Endodermal cell (in vitro differentiated cells): Measurements from ENCODE around the gene SSBP2. TPM values are rescaled to one million over a fixed set of nuclear protein-coding genes. Genes with fewer than 3 reads are reported as not detected.
"Not testable (repeated sequence)": the region's sequence is repeated elsewhere in the genome, so short reads cannot be mapped to it uniquely, and the experiment has no call there.

Experiments
- DNase-seq: peaks from one replicate; pipeline ENCODE4 v3.0.0-alpha.2; 2017
- H3K27ac ChIP-seq: 2 replicates; pipeline ENCODE4 v1.5.1; 2013; ENCODE audit warnings: mild to moderate bottlenecking, low read depth, low read length, moderate library complexity
- H3K27me3 ChIP-seq: 2 replicates; pipeline ENCODE4 v1.6.1; 2013; ENCODE audit warnings: mild to moderate bottlenecking, low read length, moderate library complexity; ENCODE audit not compliant: insufficient read depth, control insufficient read depth, poor library complexity, severe bottlenecking
- H3K36me3 ChIP-seq: 2 replicates; pipeline ENCODE4 v1.7.0; 2013; ENCODE audit warnings: mild to moderate bottlenecking, low read length, moderate library complexity; ENCODE audit not compliant: control insufficient read depth, insufficient read depth
- H3K4me1 ChIP-seq: one replicate; pipeline ENCODE4 v1.7.0; 2013; ENCODE audit warnings: low read length; ENCODE audit not compliant: control insufficient read depth, insufficient read depth
- H3K4me3 ChIP-seq: 2 replicates; pipeline ENCODE4 v1.5.1; 2013; ENCODE audit warnings: mild to moderate bottlenecking, low read length, moderate library complexity
- H3K9ac ChIP-seq: 2 replicates; pipeline ENCODE4 v1.6.1; 2013; ENCODE audit warnings: mild to moderate bottlenecking, low read length, moderate library complexity; ENCODE audit not compliant: poor library complexity, severe bottlenecking; ENCODE audit errors: extremely low read depth
- H3K9me3 ChIP-seq: 2 replicates; pipeline ENCODE4 v1.6.1; 2013; ENCODE audit warnings: mild to moderate bottlenecking, low read length, moderate library complexity; ENCODE audit not compliant: control insufficient read depth
- H3K27ac Mint-ChIP-seq: 2 replicates; pipeline ENCODE4 v1.8.0; 2020; ENCODE audit warnings: mixed read lengths
- H3K27me3 Mint-ChIP-seq: 2 replicates; pipeline ENCODE4 v1.8.0; 2021; ENCODE audit warnings: mild to moderate bottlenecking, mixed read lengths; ENCODE audit not compliant: insufficient read depth
- H3K36me3 Mint-ChIP-seq: 2 replicates; pipeline ENCODE4 v1.8.0; 2020; ENCODE audit warnings: low read depth, mixed read lengths
- H3K4me1 Mint-ChIP-seq: 2 replicates; pipeline ENCODE4 v1.8.0; 2020; ENCODE audit warnings: mixed read lengths
- H3K4me3 Mint-ChIP-seq: 2 replicates; pipeline ENCODE4 v1.8.0; 2020; ENCODE audit warnings: mild to moderate bottlenecking, moderate library complexity, mixed read lengths
- H3K9me3 Mint-ChIP-seq: 2 replicates; pipeline ENCODE4 v1.8.0; 2020; ENCODE audit warnings: mild to moderate bottlenecking, mixed read lengths
- WGBS, 2 experiments: methylation state at CpG; one replicate each; pipeline versions ENCODE4 v1.1.5 to v1.1.7; 2013; ENCODE audit warnings: missing lambda C conversion rate in 2 of 2, mixed read lengths in 1 of 2; ENCODE audit not compliant: insufficient coverage in 1 of 2, insufficient read length in 1 of 2; 5-methylcytosine and 5-hydroxymethylcytosine counted together
- total RNA-seq, 2 donors: library from RNA; stranded (reverse); fragmentation: NEBNext Ultra II Directional in 1 of 2; extraction: Animal tissue kit (Norgen Biotek cat#: 25700) in 1 of 2; gene quantifications; 2 replicates in 1 of 2; 3 replicates in 1 of 2; pipeline ENCODE4 v1.2.1, GENCODE V29; 2021
- TF ChIP-seq, protein P1 (sequence below): fragments of 200-600 bp; sonication (generic); conservative IDR thresholded peaks from 2 replicates; pipeline ENCODE4 v1.5.0; 2021; ENCODE audit warnings: antibody characterized with exemption, mild to moderate bottlenecking

The SSBP2 gene
- total RNA-seq, 2 donors from 2014 or later = 27.5 to 30.2 TPM

DNA sequence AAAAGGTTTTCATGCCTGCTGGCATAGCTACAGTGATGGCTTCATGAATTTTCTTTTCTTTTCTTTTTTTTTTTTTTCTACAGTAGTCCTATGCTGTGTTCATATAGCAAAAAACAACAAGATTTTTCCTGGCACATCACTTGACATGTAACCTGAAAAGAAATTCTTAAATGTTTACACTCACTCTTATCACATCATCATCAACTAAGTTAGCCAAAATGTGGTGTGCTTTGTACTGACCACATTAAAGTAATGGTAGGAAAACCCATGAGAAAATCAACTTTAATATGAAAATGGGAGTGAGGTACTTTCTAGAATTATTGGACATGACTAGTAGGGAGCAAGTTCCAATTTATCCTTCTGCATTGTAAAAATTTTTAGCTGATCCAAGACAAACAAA, 146.7 kb downstream of the SSBP2 start:
- Mint-ChIP-seq H3K4me1 (peaks cover 16% of the 10 kb centered on the region), H3K27ac (no peak overlapping the region), H3K36me3 (no peaks in the 10 kb centered on the region), H3K9me3 (peaks cover under 1% of the 10 kb centered on the region), H3K27me3 (no peaks in the 10 kb centered on the region), H3K4me3 (no peak overlapping the region)
- H3K27me3 ChIP-seq = peaks cover 9% of the 10 kb centered on the region
- no peak for DNase-seq
- H3K27ac ChIP-seq = no peak overlapping the region
- no peak overlapping the region for H3K4me3 ChIP-seq
- H3K36me3 ChIP-seq = no peaks in the 10 kb centered on the region
- peaks cover 3% of the 10 kb centered on the region for H3K4me1 ChIP-seq
- no peak overlapping the region for H3K9ac ChIP-seq
- peaks cover 3% of the 10 kb centered on the region for H3K9me3 ChIP-seq
- TF ChIP-seq, protein P1, sequence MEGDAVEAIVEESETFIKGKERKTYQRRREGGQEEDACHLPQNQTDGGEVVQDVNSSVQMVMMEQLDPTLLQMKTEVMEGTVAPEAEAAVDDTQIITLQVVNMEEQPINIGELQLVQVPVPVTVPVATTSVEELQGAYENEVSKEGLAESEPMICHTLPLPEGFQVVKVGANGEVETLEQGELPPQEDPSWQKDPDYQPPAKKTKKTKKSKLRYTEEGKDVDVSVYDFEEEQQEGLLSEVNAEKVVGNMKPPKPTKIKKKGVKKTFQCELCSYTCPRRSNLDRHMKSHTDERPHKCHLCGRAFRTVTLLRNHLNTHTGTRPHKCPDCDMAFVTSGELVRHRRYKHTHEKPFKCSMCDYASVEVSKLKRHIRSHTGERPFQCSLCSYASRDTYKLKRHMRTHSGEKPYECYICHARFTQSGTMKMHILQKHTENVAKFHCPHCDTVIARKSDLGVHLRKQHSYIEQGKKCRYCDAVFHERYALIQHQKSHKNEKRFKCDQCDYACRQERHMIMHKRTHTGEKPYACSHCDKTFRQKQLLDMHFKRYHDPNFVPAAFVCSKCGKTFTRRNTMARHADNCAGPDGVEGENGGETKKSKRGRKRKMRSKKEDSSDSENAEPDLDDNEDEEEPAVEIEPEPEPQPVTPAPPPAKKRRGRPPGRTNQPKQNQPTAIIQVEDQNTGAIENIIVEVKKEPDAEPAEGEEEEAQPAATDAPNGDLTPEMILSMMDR = no peak

DNA sequence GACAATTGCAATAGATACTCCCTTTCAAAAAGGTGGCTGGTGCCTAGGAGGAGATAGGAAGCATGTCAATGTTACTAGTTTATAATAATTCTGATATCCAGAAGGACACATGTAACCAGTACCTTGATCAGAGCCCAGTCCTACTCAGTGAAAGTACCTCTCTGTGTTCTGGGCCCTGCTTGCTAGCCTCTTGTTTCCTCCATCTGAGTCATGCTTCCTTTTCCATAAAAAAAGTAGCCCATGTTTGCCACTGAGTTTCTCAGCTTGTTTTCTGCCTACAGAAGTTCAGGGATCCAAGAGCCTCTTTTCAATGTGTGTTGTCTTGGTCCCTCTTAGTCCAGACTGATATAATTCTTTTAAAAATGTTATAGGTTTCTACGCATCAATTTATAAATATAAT, 149.0 kb downstream of the SSBP2 start:
- H3K27me3 ChIP-seq = peaks cover 9% of the 10 kb centered on the region
- no peaks in the 10 kb centered on the region for H3K4me1 ChIP-seq
- Mint-ChIP-seq H3K27me3 (no peaks in the 10 kb centered on the region), H3K4me1 (peaks cover 13% of the 10 kb centered on the region), H3K36me3 (peaks cover 2% of the 10 kb centered on the region), H3K4me3 (no peak overlapping the region), H3K9me3 (peaks cover 13% of the 10 kb centered on the region), H3K27ac (no peak overlapping the region)
- TF ChIP-seq, protein P1 = no peak
- H3K9me3 ChIP-seq = no peaks in the 10 kb centered on the region
- no peak overlapping the region for H3K4me3 ChIP-seq
- no peak overlapping the region for H3K9ac ChIP-seq
- H3K27ac ChIP-seq = no peak overlapping the region
- DNase-seq = no peak
- no CpG with 5 or more reads among the region's 1 CpG for WGBS, 2 experiments
- H3K36me3 ChIP-seq = no peaks in the 10 kb centered on the region

DNA sequence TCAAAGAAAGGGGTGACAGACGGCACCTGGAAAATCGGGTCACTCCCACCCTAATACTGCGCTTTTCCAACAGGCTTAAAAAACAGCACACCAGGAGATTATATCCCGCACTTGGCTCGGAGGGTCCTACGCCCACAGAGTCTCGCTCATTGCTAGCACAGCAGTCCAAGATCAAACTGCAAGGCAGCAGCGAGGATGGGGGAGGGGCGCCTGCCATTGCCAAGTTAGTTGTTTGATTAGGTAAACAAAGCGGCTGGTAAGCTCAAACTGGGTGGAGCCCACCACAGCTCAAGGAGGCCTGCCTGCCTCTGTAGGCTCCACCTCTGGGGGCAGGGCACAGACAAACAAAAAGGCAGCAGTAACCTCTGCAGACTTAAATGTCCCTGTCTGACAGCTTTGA, 158.8 kb downstream of the SSBP2 start:
- H3K27me3 Mint-ChIP-seq, H3K27ac ChIP-seq, H3K4me3 ChIP-seq, H3K36me3 ChIP-seq, H3K4me3 Mint-ChIP-seq, H3K27me3 ChIP-seq, H3K4me1 ChIP-seq, DNase-seq, H3K9ac ChIP-seq, H3K4me1 Mint-ChIP-seq, H3K27ac Mint-ChIP-seq: not testable (repeated sequence)
- WGBS, 2 experiments = 94% methylated on average over 8 of the region's 10 CpGs; no CpG with 5 or more reads in 1 of the 2 experiments
- H3K9me3 ChIP-seq = peaks cover 12% of the 10 kb centered on the region
- Mint-ChIP-seq H3K9me3 (peaks cover 46% of the 10 kb centered on the region), H3K36me3 (peaks cover 26% of the 10 kb centered on the region)
